Hematopoietic multipotent progenitor cell treated with erythropoietin and hydrocortisone succinate and interleukin-3 and kit ligand, for 15 days (in vitro differentiated cells): ENCODE measurements around the gene MSL2.
A peak's percentile ranks its signal among the peaks of the same experiment; 100 is the strongest.
"Not testable (repeated sequence)": the region's sequence is repeated elsewhere in the genome, so short reads cannot be mapped to it uniquely, and the experiment has no call there.

Experiments used
- DNase-seq: peaks from one replicate; pipeline ENCODE4 v3.0.0-alpha.2; 2015; ENCODE audit warnings: low spot score

MSL2 gene

GRCh38 chr3:136142592-136142991, 53.5 kb downstream of the MSL2 start:
- DNase-seq = no peak

DNA sequence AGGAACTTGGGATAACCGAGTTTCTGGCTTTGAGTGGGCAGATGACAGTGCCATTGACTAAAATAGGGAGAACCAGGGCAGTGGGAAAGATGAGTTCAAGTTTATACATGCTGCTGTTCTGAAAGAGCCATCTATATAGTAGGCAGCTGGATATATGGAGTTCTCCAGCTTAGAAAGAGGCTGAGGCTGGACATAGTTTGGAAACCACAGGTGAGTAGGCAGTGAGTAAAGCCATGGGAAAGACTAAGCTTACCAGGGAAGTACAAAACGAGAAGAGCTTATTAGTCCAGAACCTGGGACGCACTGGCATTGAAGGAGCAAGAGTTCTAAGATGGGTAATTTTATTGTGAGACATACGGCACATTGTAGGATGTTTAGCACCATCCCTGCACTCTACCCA, 54.2 kb downstream of the MSL2 start:
- no peak for DNase-seq

GRCh38 chr3:136141291-136141785, 54.8 kb downstream of the MSL2 start:
- DNase-seq = no peak

DNA sequence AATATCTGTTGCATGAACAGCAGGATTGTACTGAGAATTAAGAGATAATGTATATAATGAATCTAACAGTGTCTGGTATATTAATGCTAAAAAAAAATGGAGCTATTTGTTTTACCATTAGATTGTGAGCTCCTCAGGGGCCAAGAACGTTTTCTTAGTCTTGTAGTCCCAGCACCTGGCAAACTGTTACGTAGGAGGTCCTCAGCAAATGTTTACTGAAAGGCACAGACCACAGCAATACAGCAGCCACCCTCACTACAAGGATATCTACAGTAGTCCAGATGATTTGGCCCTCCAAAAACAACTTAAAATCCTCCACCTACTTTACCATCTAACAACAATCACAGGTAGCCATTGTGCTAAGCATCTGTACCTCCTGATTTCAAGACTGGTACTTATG, 59.7 kb downstream of the MSL2 start:
- no peak for DNase-seq

DNA sequence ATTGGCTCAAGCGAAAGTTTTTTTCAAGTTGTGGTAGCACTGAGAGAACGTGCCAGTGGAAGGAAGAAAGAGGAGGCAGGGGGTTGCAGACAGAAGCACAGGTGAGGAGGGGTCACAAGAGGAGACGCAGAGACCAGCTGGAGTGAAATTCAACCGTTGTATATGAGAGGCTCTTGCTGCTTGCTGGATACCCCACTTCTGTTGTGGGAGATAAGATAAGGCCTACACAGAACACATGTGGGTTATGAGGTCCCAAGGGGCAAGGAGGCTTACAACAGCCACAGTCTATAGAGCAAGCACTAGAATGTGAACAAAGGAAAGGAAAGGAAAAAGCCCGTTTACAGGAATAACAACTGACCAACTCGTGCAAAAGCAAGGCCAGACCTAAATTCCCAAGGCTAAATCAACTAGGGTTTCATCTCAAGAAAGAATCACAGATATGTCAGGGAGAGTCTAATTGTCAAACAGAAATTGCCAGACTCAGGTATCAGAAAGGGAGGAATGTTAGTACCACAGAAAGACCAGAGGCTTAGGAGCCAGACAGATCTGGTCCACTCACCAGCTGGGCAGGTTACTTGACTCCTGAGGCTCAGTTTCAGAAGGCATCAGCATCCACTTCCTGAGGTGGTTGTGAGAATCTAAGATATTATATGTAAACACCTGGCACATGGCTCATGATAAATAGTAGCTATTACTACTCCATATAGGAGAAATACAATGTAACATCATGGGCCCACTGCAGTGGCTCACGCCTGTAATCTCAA, 60.9 kb downstream of the MSL2 start:
- DNase-seq = peak; percentile 63

- DNase-seq = no peak
Observed at GRCh38 chr3:136134091-136134490, 62.0 kb downstream of the MSL2 start.

DNA sequence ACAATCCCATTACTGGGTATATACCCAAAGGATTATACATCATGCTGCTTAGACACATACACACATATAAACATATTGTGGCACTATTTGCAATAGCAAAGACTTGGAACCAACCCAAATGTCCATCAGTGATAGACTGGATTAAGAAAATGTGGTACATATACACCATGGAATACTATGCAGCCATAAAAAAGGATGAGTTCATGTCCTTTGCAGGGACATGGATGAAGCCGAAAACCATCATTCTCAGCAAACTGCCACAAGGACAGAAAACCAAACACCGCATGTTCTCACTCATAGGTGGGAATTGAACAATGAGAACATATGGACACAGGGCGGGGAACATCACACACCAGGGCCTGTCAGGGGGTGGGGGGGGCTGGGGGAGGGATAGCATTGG, 64.5 kb downstream of the MSL2 start:
- DNase-seq = not testable (repeated sequence)

DNA sequence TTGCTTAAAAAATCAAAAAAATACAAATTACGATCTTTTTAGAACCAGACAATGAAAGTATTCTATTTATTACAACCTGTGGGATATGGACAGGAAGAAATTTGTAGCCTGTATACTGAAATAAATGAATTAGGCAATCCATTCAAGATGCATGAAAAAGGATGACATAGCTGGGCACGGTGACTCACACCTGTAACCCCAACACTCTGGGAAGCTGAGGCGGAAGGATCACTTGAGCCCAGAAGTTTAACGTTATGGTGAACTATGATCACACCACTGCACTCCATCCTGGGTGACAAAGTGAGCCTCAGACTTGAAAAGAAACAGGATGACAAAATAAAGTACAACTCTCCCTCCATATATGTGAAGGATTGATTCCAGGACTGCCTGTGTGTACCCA, 74.1 kb downstream of the MSL2 start:
- no peak for DNase-seq

- no peak for DNase-seq
Observed at GRCh38 chr3:136120373-136121348, 75.5 kb downstream of the MSL2 start.

GRCh38 chr3:136119783-136120182, 76.4 kb downstream of the MSL2 start:
- not testable (repeated sequence) for DNase-seq

DNA sequence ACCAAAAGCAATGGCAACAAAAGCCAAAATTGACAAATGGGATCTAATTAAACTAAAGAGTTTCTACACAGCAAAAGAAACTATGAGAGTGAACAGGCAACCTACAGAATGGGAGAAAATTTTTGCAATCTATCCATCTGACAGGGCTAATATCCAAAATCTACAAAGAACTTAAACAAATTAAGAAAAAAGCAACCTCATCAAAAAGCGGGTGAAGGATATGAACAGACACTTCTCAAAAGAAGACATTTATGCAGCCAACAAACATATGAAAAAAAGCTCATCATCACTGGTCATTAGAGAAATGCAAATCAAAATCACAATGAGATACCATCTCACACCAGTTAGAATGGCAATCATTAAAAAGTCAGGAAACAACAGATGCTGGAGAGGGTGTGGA, 76.8 kb downstream of the MSL2 start:
- DNase-seq = not testable (repeated sequence)

DNA sequence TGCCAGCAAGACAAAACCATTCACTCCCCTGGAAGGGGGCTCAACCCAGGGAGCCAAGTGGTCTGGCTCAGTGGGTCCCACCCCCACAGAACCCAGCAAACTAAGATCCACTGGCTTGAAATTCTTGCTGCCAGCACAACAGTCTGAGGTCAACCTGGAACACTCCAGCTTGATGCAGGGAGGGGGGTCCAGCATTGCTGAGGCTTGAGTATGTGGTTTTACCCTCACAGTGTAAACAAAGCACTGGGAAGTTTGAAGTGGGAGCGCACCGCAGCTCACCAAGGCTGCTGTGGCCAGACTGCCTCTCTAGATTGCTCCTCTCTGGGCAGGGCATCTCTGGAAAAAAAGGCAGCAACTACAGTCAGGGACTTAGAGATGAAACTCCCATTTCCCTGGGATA, 81.7 kb downstream of the MSL2 start:
- DNase-seq = no peak

DNA sequence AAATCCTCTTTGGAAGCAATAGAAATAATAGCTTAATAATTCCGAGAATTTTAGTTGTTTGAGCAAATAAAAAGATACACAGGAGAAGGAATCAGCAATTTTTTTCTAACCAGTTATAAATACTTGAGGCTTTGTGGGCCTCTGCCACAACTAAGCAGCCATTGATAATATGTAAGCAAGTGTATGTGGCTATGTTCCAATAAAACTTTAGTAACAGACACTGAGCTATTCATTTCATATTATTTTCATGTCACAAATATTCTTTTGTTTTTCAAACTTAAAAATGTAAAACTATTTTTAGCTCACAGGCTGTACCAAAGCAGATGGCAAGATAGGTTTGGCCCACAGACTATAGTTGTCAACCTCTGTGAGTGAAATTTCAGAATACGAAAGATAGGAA, 85.7 kb downstream of the MSL2 start:
- DNase-seq = no peak

- DNase-seq = no peak
Observed at GRCh38 chr3:136109499-136109898, 86.6 kb downstream of the MSL2 start.

- no peak for DNase-seq
Observed at GRCh38 chr3:136106101-136106500, 90.0 kb downstream of the MSL2 start.

GRCh38 chr3:136105044-136105443, 91.1 kb downstream of the MSL2 start:
- DNase-seq = no peak
